Measurements from ENCODE around the gene FBXO5. TPM values are rescaled to one million over a fixed set of nuclear protein-coding genes. Genes with fewer than 3 reads are reported as not detected.

FBXO5 gene, protein sequence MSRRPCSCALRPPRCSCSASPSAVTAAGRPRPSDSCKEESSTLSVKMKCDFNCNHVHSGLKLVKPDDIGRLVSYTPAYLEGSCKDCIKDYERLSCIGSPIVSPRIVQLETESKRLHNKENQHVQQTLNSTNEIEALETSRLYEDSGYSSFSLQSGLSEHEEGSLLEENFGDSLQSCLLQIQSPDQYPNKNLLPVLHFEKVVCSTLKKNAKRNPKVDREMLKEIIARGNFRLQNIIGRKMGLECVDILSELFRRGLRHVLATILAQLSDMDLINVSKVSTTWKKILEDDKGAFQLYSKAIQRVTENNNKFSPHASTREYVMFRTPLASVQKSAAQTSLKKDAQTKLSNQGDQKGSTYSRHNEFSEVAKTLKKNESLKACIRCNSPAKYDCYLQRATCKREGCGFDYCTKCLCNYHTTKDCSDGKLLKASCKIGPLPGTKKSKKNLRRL
- total RNA-seq (1 to 10 TPM; 4.5 to 5.9 TPM), total RNA-seq (8.7 to 14.6 reads per million in 2 donors)

DNA sequence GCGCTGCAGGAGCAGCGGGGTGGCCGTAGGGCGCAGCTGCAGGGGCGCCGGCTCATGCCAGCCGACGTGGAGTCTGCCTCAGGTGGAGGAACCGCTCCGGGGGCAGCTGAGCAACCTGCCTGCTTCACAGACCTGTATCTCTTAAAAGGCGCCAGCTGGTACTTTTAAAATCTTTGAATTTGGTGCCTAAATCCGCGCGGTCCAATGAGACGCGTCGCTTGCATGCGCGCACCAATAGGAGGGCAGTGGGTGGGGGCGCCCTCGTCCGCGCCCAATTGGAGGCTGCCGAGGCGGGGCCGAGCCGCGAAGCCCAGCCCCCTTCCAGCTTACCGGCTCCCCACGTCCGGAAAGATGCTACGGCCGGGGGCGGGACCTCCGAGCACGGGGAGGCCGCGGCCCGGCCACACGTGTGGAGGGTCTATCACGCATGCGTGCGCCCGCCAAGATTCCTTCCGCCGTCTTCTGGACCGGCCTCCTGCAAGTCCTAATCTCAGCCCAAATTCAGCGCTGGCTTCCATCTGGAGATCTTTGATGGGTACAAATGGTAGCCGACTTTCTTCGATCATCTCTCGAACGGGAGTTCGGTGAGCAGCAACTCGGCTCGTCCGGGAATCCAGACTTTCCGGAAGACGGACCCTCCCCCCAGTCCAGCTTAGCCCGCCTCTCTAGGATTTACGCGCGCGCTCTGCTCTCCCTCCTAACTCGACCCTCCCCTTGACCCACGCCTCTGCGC is at the start of gene FBXO5:
Gene FBXO5, minus strand, starts transcription at position 138 of the 733 bp plus-strand sequence. Its CDS starts 82 bp downstream, at position 56.
- H3K27me3 Mint-ChIP-seq, result no peaks in the 10 kb centered on the region
- peak within 1 kb of the TSS; percentile 95 for H3K27ac Mint-ChIP-seq
- H3K4me3 Mint-ChIP-seq, result peak within 1 kb of the TSS; percentile 97
- peak; percentile 96 for ATAC-seq
- DNase-seq, result peak; percentile 94 to 97 (median 96)
- H3K9me3 ChIP-seq (ENCODE audit: control insufficient read depth, low read length, poor library complexity, severe bottlenecking), result no peaks in the 10 kb centered on the region
- peaks cover 5% of the 10 kb centered on the region for H3K36me3 Mint-ChIP-seq (ENCODE audit: low read depth)
- H3K4me1 Mint-ChIP-seq, result peaks cover 42% of the 10 kb centered on the region

- no peak for ATAC-seq
- Mint-ChIP-seq H3K4me3 (no peak overlapping the region), H3K4me1 (no peaks in the 10 kb centered on the region), H3K27me3 (peaks cover 47% of the 10 kb centered on the region), H3K27ac (no peak overlapping the region), H3K36me3 (ENCODE audit: low read depth) (peaks cover 3% of the 10 kb centered on the region)
- DNase-seq, result no peak
- no peaks in the 10 kb centered on the region for H3K9me3 ChIP-seq (ENCODE audit: control insufficient read depth, low read length, poor library complexity, severe bottlenecking)
Observed at GRCh38 chr6:153032255-153032882, 49.5 kb upstream of the FBXO5 start.

DNA sequence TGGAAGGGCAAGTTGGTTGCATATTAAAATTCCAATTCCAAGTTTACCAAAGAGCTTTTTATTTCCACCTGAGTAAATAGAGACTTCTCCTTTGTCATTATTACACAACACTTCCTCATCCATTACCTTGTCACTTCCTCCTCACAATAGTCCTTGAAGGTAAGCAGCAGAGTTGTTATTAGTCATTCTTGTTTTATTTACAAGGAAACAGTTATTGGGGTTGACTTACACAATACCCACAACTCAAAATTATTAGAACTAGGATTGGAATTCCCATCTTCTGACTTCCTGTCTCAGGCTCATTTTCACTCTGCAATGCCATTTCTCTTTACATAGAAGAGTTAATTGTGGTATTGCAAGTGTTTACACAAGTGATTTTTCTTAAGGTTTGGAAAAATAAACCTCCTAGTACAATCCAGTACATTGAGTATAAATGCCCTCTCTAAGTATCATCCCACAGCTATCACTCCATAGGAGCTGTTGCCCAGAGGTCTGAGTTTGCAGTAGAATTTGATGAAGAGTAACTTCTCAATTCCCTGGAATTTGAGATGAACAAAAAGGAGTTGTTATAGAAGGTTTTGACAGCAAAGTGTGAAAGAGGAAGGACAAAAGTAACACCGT is 48.6 kb upstream of the FBXO5 start:
- H3K27ac Mint-ChIP-seq, result no peak overlapping the region
- ATAC-seq (no peak), DNase-seq (no peak)
- H3K27me3 Mint-ChIP-seq, result peaks cover 49% of the 10 kb centered on the region
- H3K4me3 Mint-ChIP-seq, result no peak overlapping the region
- no peaks in the 10 kb centered on the region for H3K9me3 ChIP-seq (ENCODE audit: control insufficient read depth, low read length, poor library complexity, severe bottlenecking)
- no peaks in the 10 kb centered on the region for H3K4me1 Mint-ChIP-seq
- peaks cover 3% of the 10 kb centered on the region for H3K36me3 Mint-ChIP-seq (ENCODE audit: low read depth)

GRCh38 chr6:153028963-153029362 is 46.1 kb upstream of the FBXO5 start:
- ATAC-seq (no peak), DNase-seq (no peak)
- Mint-ChIP-seq H3K4me1 (peaks cover 5% of the 10 kb centered on the region), H3K4me3 (no peak overlapping the region), H3K27me3 (peaks cover 54% of the 10 kb centered on the region), H3K27ac (no peak overlapping the region), H3K36me3 (ENCODE audit: low read depth) (peaks cover 5% of the 10 kb centered on the region)
- no peaks in the 10 kb centered on the region for H3K9me3 ChIP-seq (ENCODE audit: control insufficient read depth, low read length, poor library complexity, severe bottlenecking)

DNA sequence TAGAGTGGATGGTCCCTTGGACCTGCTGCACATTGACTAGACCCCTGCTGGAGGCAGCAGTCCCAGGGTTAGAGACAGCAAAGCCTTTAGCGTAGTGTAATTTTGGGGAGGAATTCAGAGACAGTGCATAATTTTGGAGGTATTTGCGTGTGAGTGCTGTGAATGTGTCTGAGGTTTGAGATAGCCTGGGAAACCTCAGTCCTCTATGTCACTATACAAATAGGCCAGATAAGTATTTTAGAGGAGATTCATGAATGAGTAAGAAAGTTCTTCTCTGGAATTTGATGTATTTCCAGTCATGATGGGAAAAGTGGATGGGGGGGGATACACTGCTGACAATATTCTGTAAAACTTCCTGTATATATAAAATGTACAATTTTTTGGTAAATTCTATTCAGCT is 45.4 kb upstream of the FBXO5 start:
- DNase-seq, result no peak
- no peak overlapping the region for H3K27ac Mint-ChIP-seq
- peaks cover 7% of the 10 kb centered on the region for H3K4me1 Mint-ChIP-seq
- no peak overlapping the region for H3K4me3 Mint-ChIP-seq
- H3K36me3 Mint-ChIP-seq (ENCODE audit: low read depth), result peaks cover 5% of the 10 kb centered on the region
- H3K9me3 ChIP-seq (ENCODE audit: control insufficient read depth, low read length, poor library complexity, severe bottlenecking), result no peaks in the 10 kb centered on the region
- no peak for ATAC-seq
- peaks cover 56% of the 10 kb centered on the region for H3K27me3 Mint-ChIP-seq

- H3K9me3 ChIP-seq (ENCODE audit: control insufficient read depth, low read length, poor library complexity, severe bottlenecking), result no peaks in the 10 kb centered on the region
- H3K4me3 Mint-ChIP-seq, result no peak overlapping the region
- H3K27me3 Mint-ChIP-seq, result peaks cover 56% of the 10 kb centered on the region
- H3K27ac Mint-ChIP-seq, result no peak overlapping the region
- ATAC-seq (no peak), DNase-seq (no peak)
- H3K36me3 Mint-ChIP-seq (ENCODE audit: low read depth), result peaks cover 5% of the 10 kb centered on the region
- peaks cover 7% of the 10 kb centered on the region for H3K4me1 Mint-ChIP-seq
Observed at GRCh38 chr6:153027480-153027879, 44.6 kb upstream of the FBXO5 start.

GRCh38 chr6:153024709-153025017 is 41.8 kb upstream of the FBXO5 start:
- Mint-ChIP-seq H3K4me1 (peaks cover 7% of the 10 kb centered on the region), H3K4me3 (no peak overlapping the region), H3K27me3 (peaks cover 35% of the 10 kb centered on the region), H3K27ac (no peak overlapping the region), H3K36me3 (ENCODE audit: low read depth) (peaks cover 2% of the 10 kb centered on the region)
- ATAC-seq (peak; percentile 8), DNase-seq (no peak)
- no peaks in the 10 kb centered on the region for H3K9me3 ChIP-seq (ENCODE audit: control insufficient read depth, low read length, poor library complexity, severe bottlenecking)

DNA sequence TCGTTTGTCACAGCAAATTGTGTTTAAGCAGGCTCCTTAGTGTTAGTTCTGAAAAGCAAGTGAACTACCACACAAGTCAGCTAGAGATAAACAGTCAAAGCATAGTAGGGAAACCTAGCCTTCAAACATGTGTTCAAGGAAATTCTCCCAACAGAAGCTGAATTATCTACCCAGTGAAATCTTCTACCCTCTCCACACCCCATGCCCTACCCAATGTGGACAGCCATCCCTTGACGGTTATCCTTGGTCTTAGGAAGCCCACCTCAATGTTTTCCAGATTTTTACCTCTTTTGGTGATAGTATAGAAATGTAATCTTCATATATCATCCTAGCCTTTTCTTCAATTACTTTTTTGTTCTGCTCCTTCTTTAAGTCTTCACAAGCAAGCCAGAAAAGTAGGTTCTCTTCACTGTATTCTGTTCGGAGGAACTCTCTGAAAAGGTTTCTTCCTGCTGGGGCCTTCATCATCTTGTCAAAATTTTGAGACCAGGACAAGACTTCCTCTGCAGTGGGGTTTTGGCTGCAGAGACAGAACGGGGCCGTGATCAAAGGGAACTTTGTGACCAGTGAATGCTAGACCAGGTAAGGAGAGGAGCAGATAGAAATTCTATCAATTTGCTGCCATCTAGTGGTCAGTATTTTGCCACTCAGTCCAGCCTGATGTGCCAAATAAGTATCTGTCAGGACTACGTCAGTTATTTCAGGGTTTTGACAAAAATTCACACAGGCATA is 41.3 kb upstream of the FBXO5 start:
- Mint-ChIP-seq H3K4me1 (peaks cover 7% of the 10 kb centered on the region), H3K4me3 (no peak overlapping the region), H3K36me3 (ENCODE audit: low read depth) (peaks cover 2% of the 10 kb centered on the region), H3K27me3 (peaks cover 35% of the 10 kb centered on the region), H3K27ac (no peak overlapping the region)
- no peaks in the 10 kb centered on the region for H3K9me3 ChIP-seq (ENCODE audit: control insufficient read depth, low read length, poor library complexity, severe bottlenecking)
- ATAC-seq, result peak; percentile 89
- peak in 1 of 3 donors; percentile 8 for DNase-seq

DNA sequence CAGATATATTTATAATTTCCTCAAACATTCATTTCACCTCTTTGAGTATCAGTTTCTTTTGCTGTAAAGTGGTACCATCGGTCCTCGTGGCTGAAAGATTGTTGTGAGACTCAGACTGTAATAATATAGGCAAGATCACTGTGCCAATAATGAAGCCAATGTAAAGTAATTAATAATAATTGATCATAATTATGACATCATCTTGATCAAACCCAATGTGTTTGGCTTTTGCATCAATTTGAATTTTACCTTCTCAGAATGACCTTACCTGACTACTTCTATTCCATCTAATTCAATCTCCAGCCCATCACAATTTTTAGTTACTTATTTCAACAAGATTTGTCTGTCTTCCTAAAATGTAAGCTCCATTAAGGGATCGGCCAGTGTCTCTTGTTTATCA is 35.5 kb upstream of the FBXO5 start:
- peaks cover 6% of the 10 kb centered on the region for H3K36me3 Mint-ChIP-seq (ENCODE audit: low read depth)
- no peak overlapping the region for H3K27ac Mint-ChIP-seq
- peaks cover 34% of the 10 kb centered on the region for H3K27me3 Mint-ChIP-seq
- H3K4me1 Mint-ChIP-seq, result no peaks in the 10 kb centered on the region
- ATAC-seq (no peak), DNase-seq (no peak)
- no peaks in the 10 kb centered on the region for H3K9me3 ChIP-seq (ENCODE audit: control insufficient read depth, low read length, poor library complexity, severe bottlenecking)
- no peak overlapping the region for H3K4me3 Mint-ChIP-seq

GRCh38 chr6:153016846-153017245 is 34.0 kb upstream of the FBXO5 start:
- Mint-ChIP-seq H3K27me3 (peaks cover 36% of the 10 kb centered on the region), H3K36me3 (ENCODE audit: low read depth) (peaks cover 6% of the 10 kb centered on the region), H3K27ac (no peak overlapping the region), H3K4me3 (no peak overlapping the region), H3K4me1 (no peaks in the 10 kb centered on the region)
- ATAC-seq (no peak), DNase-seq (no peak)
- H3K9me3 ChIP-seq (ENCODE audit: control insufficient read depth, low read length, poor library complexity, severe bottlenecking), result no peaks in the 10 kb centered on the region

- Mint-ChIP-seq H3K36me3 (ENCODE audit: low read depth) (peaks cover 6% of the 10 kb centered on the region), H3K4me1 (no peaks in the 10 kb centered on the region), H3K27ac (no peak overlapping the region), H3K27me3 (peaks cover 36% of the 10 kb centered on the region), H3K4me3 (no peak overlapping the region)
- DNase-seq (no peak), ATAC-seq (no peak)
- H3K9me3 ChIP-seq (ENCODE audit: control insufficient read depth, low read length, poor library complexity, severe bottlenecking), result no peaks in the 10 kb centered on the region
Observed at GRCh38 chr6:153015094-153015640, 32.3 kb upstream of the FBXO5 start.

DNA sequence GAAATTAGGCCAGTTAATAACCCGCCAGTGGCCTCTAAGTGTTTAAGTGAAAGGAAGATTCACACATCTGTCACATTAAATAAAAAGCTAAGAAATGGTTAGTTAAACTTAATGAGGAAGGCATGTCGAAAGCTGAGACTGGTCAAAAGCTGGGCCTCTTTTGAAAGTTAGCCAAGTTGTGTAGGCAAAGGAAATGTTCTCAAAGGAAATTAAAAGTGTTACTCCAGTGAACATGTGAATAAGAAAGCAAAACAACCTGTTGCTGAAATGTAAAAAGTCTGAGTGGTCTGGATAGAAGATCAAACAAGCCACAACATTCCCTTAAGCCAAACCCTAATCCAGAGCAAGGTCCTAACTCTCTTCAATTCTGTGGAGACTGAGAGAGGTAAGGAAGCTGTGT is 30.6 kb upstream of the FBXO5 start:
- Mint-ChIP-seq H3K27ac (no peak overlapping the region), H3K4me3 (no peak overlapping the region), H3K27me3 (peaks cover 31% of the 10 kb centered on the region), H3K36me3 (ENCODE audit: low read depth) (peaks cover 5% of the 10 kb centered on the region), H3K4me1 (no peaks in the 10 kb centered on the region)
- H3K9me3 ChIP-seq (ENCODE audit: control insufficient read depth, low read length, poor library complexity, severe bottlenecking), result no peaks in the 10 kb centered on the region
- ATAC-seq, result no peak
- DNase-seq, result no peak

Data from T-helper 17 cell (primary cell).